Fibroblast of lung (primary cell): ENCODE data around the gene COQ3.

Source experiments
- EZH2 ChIP-seq: IDR thresholded peaks from 2 replicates; pipeline ENCODE4 v1.5.1; 2012; ENCODE audit warnings: low read length, control low read depth, mild to moderate bottlenecking; ENCODE audit errors: missing control alignments
- TF ChIP-seq, protein P1 (sequence below), 2 donors: IDR thresholded peaks in 1 of 2; conservative IDR thresholded peaks in 1 of 2; 1 replicate in 1 of 2; 2 replicates in 1 of 2; pipeline ENCODE4 v1.5.1; 2011 to 2012; ENCODE audit warnings: low read length in 2 of 2, control low read depth in 1 of 2, inconsistent platforms in 1 of 2, low read depth in 1 of 2, mild to moderate bottlenecking in 1 of 2

- TF ChIP-seq, protein P1, sequence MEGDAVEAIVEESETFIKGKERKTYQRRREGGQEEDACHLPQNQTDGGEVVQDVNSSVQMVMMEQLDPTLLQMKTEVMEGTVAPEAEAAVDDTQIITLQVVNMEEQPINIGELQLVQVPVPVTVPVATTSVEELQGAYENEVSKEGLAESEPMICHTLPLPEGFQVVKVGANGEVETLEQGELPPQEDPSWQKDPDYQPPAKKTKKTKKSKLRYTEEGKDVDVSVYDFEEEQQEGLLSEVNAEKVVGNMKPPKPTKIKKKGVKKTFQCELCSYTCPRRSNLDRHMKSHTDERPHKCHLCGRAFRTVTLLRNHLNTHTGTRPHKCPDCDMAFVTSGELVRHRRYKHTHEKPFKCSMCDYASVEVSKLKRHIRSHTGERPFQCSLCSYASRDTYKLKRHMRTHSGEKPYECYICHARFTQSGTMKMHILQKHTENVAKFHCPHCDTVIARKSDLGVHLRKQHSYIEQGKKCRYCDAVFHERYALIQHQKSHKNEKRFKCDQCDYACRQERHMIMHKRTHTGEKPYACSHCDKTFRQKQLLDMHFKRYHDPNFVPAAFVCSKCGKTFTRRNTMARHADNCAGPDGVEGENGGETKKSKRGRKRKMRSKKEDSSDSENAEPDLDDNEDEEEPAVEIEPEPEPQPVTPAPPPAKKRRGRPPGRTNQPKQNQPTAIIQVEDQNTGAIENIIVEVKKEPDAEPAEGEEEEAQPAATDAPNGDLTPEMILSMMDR (conservative IDR thresholded peaks at IDR 0.05 in 1 of 2, IDR thresholded peaks at IDR 0.05 in 1 of 2; ENCODE audit: low read depth in 1 of 2, low read length in 2 of 2) = no peak
- TF ChIP-seq EZH2 = no peak
These were observed 30.0 kb downstream of the COQ3 start for GRCh38 chr6:99364026-99364425.
